Measurements from ENCODE around the gene NYAP1.

NYAP1 gene

GRCh38 chr7:100441641-100442535, 41.8 kb upstream of the NYAP1 start:
- Histone ChIP-seq H2AK5ac (ENCODE audit: low read length, severe bottlenecking) (no peak overlapping the region), H4K91ac (ENCODE audit: low read length) (peak overlapping the region; percentile 74), H3K18ac (ENCODE audit: low read depth in 1 of 2, low read length in 2 of 2) (peak overlapping the region in 1 of 2 experiments; percentile 42), H3K4me2 (ENCODE audit: low read length, poor library complexity, severe bottlenecking) (no peak overlapping the region), H3K23ac (ENCODE audit: low read length in 2 of 2) (no peak overlapping the region), H2BK15ac (ENCODE audit: low read depth, poor library complexity, severe bottlenecking) (peak overlapping the region; percentile 70), H3K4ac (ENCODE audit: low read depth in 1 of 2, low read length in 2 of 2) (peak overlapping the region in 1 of 2 experiments; percentile 7), H3K14ac (ENCODE audit: low read length in 2 of 2) (no peak overlapping the region), H3K27me3 (ENCODE audit: control insufficient read depth in 1 of 2, insufficient read depth in 1 of 2, low read length in 2 of 2) (no peaks in the 10 kb centered on the region), H3K79me1 (replicated peaks; ENCODE audit: low read length, poor library complexity, severe bottlenecking) (no peaks in the 10 kb centered on the region), H2BK120ac (ENCODE audit: low read depth, low read length) (no peak overlapping the region), H2AFZ (ENCODE audit: low read depth, low read length) (no peak overlapping the region), H3K4me1 (ENCODE audit: control insufficient read depth, insufficient read depth, low read depth, low read length) (peaks cover 18% of the 10 kb centered on the region), H2BK5ac (ENCODE audit: low read depth, low read length, poor library complexity, severe bottlenecking) (no peak overlapping the region), H3K36me3 (ENCODE audit: control insufficient read depth in 1 of 2, insufficient read depth in 2 of 2, low read depth in 1 of 2, low read length in 2 of 2) (peaks cover 0 to 2% of the 10 kb centered on the region in 2 experiments), H3K27ac (ENCODE audit: low read length, poor library complexity, severe bottlenecking) (no peak overlapping the region), H2BK12ac (ENCODE audit: low read length in 2 of 2) (peak overlapping the region in 1 of 2 experiments; percentile 45), H3K9me3 (ENCODE audit: control insufficient read depth, low read length) (no peaks in the 10 kb centered on the region), H3K9ac (ENCODE audit: low read length) (no peak overlapping the region), H4K8ac (ENCODE audit: low read length) (no peak overlapping the region), H3K4me3 (ENCODE audit: insufficient read depth in 1 of 2, low read depth in 1 of 2, low read length in 2 of 2) (no peak overlapping the region)
- DNase-seq, result no peak
- WGBS, result 93% methylated on average over 10 of the region's 11 CpGs

GRCh38 chr7:100443096-100443840, 40.5 kb upstream of the NYAP1 start:
- H2AK5ac ChIP-seq (ENCODE audit: low read length, severe bottlenecking), result no peak overlapping the region
- peak overlapping the region; percentile 64 for H2AFZ ChIP-seq (ENCODE audit: low read depth, low read length)
- H2BK12ac ChIP-seq (ENCODE audit: low read length in 2 of 2), result peak overlapping the region in 1 of 2 experiments; percentile 94
- H3K14ac ChIP-seq (ENCODE audit: low read length in 2 of 2), result peak overlapping the region in 1 of 2 experiments; percentile 59
- H3K9me3 ChIP-seq (ENCODE audit: control insufficient read depth, low read length), result no peaks in the 10 kb centered on the region
- H2BK5ac ChIP-seq (ENCODE audit: low read depth, low read length, poor library complexity, severe bottlenecking), result no peak overlapping the region
- no peaks in the 10 kb centered on the region for H3K27me3 ChIP-seq (ENCODE audit: control insufficient read depth in 1 of 2, insufficient read depth in 1 of 2, low read length in 2 of 2)
- no peak overlapping the region for H3K4me3 ChIP-seq (ENCODE audit: insufficient read depth in 1 of 2, low read depth in 1 of 2, low read length in 2 of 2)
- peak overlapping the region; percentile 48 for H4K91ac ChIP-seq (ENCODE audit: low read length)
- H3K4me1 ChIP-seq (ENCODE audit: control insufficient read depth, insufficient read depth, low read depth, low read length), result peaks cover 16% of the 10 kb centered on the region
- H3K4ac ChIP-seq (ENCODE audit: low read depth in 1 of 2, low read length in 2 of 2), result peak overlapping the region in 1 of 2 experiments; percentile 73
- H3K23ac ChIP-seq (ENCODE audit: low read length in 2 of 2), result no peak overlapping the region
- H3K27ac ChIP-seq (ENCODE audit: low read length, poor library complexity, severe bottlenecking), result no peak overlapping the region
- no peak for DNase-seq
- H3K36me3 ChIP-seq (ENCODE audit: control insufficient read depth in 1 of 2, insufficient read depth in 2 of 2, low read depth in 1 of 2, low read length in 2 of 2), result peaks cover 0 to 2% of the 10 kb centered on the region in 2 experiments
- H2BK120ac ChIP-seq (ENCODE audit: low read depth, low read length), result no peak overlapping the region
- peak overlapping the region; percentile 46 to 54 for H3K18ac ChIP-seq (ENCODE audit: low read depth in 1 of 2, low read length in 2 of 2)
- WGBS, result 98% methylated on average over 9 of the region's 9 CpGs
- H3K9ac ChIP-seq (ENCODE audit: low read length), result peak overlapping the region; percentile 12
- peak overlapping the region; percentile 47 for H4K8ac ChIP-seq (ENCODE audit: low read length)
- no peaks in the 10 kb centered on the region for H3K79me1 ChIP-seq (replicated peaks; ENCODE audit: low read length, poor library complexity, severe bottlenecking)
- H3K4me2 ChIP-seq (ENCODE audit: low read length, poor library complexity, severe bottlenecking), result no peak overlapping the region
- H2BK15ac ChIP-seq (ENCODE audit: low read depth, poor library complexity, severe bottlenecking), result peak overlapping the region; percentile 83

DNA sequence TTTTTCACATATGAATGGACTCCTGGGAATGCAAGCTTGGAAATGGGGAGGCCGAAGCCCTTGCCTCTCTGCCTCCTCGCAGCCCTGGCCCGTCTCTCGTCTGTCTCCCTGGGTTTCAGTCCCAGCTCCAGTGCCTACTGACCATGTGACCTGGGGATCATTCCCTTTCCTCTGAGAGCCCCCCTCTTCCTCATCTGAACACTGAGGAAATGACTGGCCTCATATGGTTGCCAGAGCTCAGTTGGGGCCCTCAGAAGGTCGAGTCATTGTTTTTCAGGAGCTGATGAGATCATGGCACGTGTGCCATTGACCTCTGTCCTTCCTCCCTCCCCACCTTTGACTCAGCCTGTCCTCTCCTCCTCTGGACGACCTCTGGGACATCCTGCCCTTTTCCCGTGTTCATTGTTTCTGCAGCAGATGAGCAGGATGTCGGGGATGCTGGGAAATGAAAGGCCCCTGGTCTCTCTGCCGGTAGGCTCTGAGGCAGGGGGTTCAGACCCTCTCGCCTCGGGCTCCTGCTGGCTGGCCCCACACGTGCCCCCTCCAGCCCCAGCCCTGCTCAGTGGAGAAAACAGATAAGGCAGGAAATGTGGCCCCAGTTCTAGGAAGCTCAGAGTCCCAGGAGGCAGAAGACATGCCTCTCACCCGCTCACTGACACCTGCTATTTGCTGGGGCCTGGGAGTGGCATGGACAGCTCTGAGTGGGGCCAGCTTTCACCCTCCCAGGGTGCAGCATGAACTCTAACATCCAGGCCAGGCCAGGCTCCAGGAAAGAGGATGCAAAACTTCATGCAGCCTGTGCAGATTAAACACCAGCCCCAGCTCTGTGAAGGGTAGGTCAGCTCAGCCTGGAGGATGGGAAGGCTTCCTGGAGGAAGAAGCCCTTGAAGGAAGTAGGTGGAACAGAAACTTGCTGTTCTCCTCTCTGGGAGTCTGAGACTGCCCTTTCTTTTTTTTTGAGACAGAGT, 39.1 kb upstream of the NYAP1 start:
- Histone ChIP-seq H3K4ac (ENCODE audit: low read depth in 1 of 2, low read length in 2 of 2) (peak overlapping the region in 1 of 2 experiments; percentile 87), H2BK120ac (ENCODE audit: low read depth, low read length) (no peak overlapping the region), H4K8ac (ENCODE audit: low read length) (peak overlapping the region; percentile 47), H2AFZ (ENCODE audit: low read depth, low read length) (peak overlapping the region; percentile 82), H3K27ac (ENCODE audit: low read length, poor library complexity, severe bottlenecking) (no peak overlapping the region), H2BK12ac (ENCODE audit: low read length in 2 of 2) (peak overlapping the region in 1 of 2 experiments; percentile 89), H3K14ac (ENCODE audit: low read length in 2 of 2) (peak overlapping the region in 1 of 2 experiments; percentile 61), H3K4me3 (ENCODE audit: insufficient read depth in 1 of 2, low read depth in 1 of 2, low read length in 2 of 2) (peak overlapping the region in 1 of 2 experiments; percentile 42), H3K79me1 (replicated peaks; ENCODE audit: low read length, poor library complexity, severe bottlenecking) (no peaks in the 10 kb centered on the region), H3K9me3 (ENCODE audit: control insufficient read depth, low read length) (no peaks in the 10 kb centered on the region), H3K18ac (ENCODE audit: low read depth in 1 of 2, low read length in 2 of 2) (peak overlapping the region in 1 of 2 experiments; percentile 85), H2AK5ac (ENCODE audit: low read length, severe bottlenecking) (no peak overlapping the region), H3K23ac (ENCODE audit: low read length in 2 of 2) (peak overlapping the region in 1 of 2 experiments; percentile 30), H3K4me1 (ENCODE audit: control insufficient read depth, insufficient read depth, low read depth, low read length) (peaks cover 16% of the 10 kb centered on the region), H2BK5ac (ENCODE audit: low read depth, low read length, poor library complexity, severe bottlenecking) (no peak overlapping the region), H3K36me3 (ENCODE audit: control insufficient read depth in 1 of 2, insufficient read depth in 2 of 2, low read depth in 1 of 2, low read length in 2 of 2) (peaks cover 0 to 1% of the 10 kb centered on the region in 2 experiments), H3K27me3 (ENCODE audit: control insufficient read depth in 1 of 2, insufficient read depth in 1 of 2, low read length in 2 of 2) (no peaks in the 10 kb centered on the region), H3K4me2 (ENCODE audit: low read length, poor library complexity, severe bottlenecking) (no peak overlapping the region), H4K91ac (ENCODE audit: low read length) (peak overlapping the region; percentile 44), H3K9ac (ENCODE audit: low read length) (peak overlapping the region; percentile 74), H2BK15ac (ENCODE audit: low read depth, poor library complexity, severe bottlenecking) (peak overlapping the region; percentile 71)
- 34% methylated on average over 13 of the region's 14 CpGs for WGBS
- DNase-seq, result peak; percentile 63

All from mesenchymal stem cell (in vitro differentiated cells and primary cell).